ENCODE data around the gene CD6. TPM values are rescaled to one million over a fixed set of nuclear protein-coding genes. Genes with fewer than 3 reads are reported as not detected.

CD6 gene
- total RNA-seq, 2 donors from 2014 or later, result 0.51 to 1.2 TPM

GRCh38 chr11:60952742-60953170 lies 18.7 kb upstream of the CD6 start:
- WGBS, result 61% methylated on average over 3 of the region's 3 CpGs
- intact Hi-C loops (cut with DNase I), result no loop called here

GRCh38 chr11:60953781-60954180 lies 17.7 kb upstream of the CD6 start:
- H3K27me3 ChIP-seq (replicated peaks; ENCODE audit: insufficient read depth), result no peaks in the 10 kb centered on the region
- no peak for DNase-seq (ENCODE audit: low spot score)
- H3K36me3 ChIP-seq, result no peaks in the 10 kb centered on the region
- no peak overlapping the region for H3K4me3 ChIP-seq
- WGBS, result 85% methylated on average over 6 of the region's 6 CpGs
- no peak overlapping the region for H3K27ac ChIP-seq
- H3K9me3 ChIP-seq, result no peaks in the 10 kb centered on the region
- TF ChIP-seq CTCF (IDR thresholded peaks at IDR 0.05) (no peak), POLR2A (IDR thresholded peaks at IDR 0.05) (no peak), POLR2AphosphoS5 (IDR thresholded peaks at IDR 0.05) (no peak)
- intact Hi-C loops (cut with DNase I), result no loop called here
- no peaks in the 10 kb centered on the region for H3K4me1 ChIP-seq (replicated peaks)

More at GRCh38 chr11:60952742-60953170, 18.7 kb upstream of the CD6 start:
- peak overlapping the region; percentile 25 for H3K4me3 ChIP-seq
- TF ChIP-seq CTCF (IDR thresholded peaks at IDR 0.05) (no peak), POLR2AphosphoS5 (IDR thresholded peaks at IDR 0.05) (no peak), POLR2A (IDR thresholded peaks at IDR 0.05) (no peak)
- no peaks in the 10 kb centered on the region for H3K36me3 ChIP-seq
- H3K27me3 ChIP-seq (replicated peaks; ENCODE audit: insufficient read depth), result no peaks in the 10 kb centered on the region
- H3K4me1 ChIP-seq (replicated peaks), result no peaks in the 10 kb centered on the region
- no peaks in the 10 kb centered on the region for H3K9me3 ChIP-seq
- H3K27ac ChIP-seq, result peak overlapping the region; percentile 52 to 63
- no peak for DNase-seq (ENCODE audit: low spot score)

- no peak for DNase-seq (ENCODE audit: low spot score)
- no peak overlapping the region for H3K27ac ChIP-seq
- 89% methylated on average over 5 of the region's 5 CpGs for WGBS
- H3K27me3 ChIP-seq (replicated peaks; ENCODE audit: insufficient read depth), result no peaks in the 10 kb centered on the region
- H3K9me3 ChIP-seq, result no peaks in the 10 kb centered on the region
- TF ChIP-seq POLR2AphosphoS5 (IDR thresholded peaks at IDR 0.05), result no peak
- no peak for TF ChIP-seq CTCF (IDR thresholded peaks at IDR 0.05)
- no peak for TF ChIP-seq POLR2A (IDR thresholded peaks at IDR 0.05)
- H3K4me1 ChIP-seq (replicated peaks), result no peaks in the 10 kb centered on the region
- no peak overlapping the region for H3K4me3 ChIP-seq
- H3K36me3 ChIP-seq, result no peaks in the 10 kb centered on the region
- intact Hi-C loops (cut with DNase I), result no loop called here
These were observed 17.1 kb upstream of the CD6 start for GRCh38 chr11:60954421-60954820.

GRCh38 chr11:60955571-60955970 lies 15.9 kb upstream of the CD6 start:
- no peak for TF ChIP-seq POLR2AphosphoS5 (IDR thresholded peaks at IDR 0.05)
- no peak for TF ChIP-seq POLR2A (IDR thresholded peaks at IDR 0.05)
- TF ChIP-seq CTCF (IDR thresholded peaks at IDR 0.05), result no peak
- Histone ChIP-seq H3K36me3 (no peaks in the 10 kb centered on the region), H3K4me1 (replicated peaks) (no peaks in the 10 kb centered on the region), H3K27ac (no peak overlapping the region), H3K9me3 (no peaks in the 10 kb centered on the region), H3K27me3 (replicated peaks; ENCODE audit: insufficient read depth) (no peaks in the 10 kb centered on the region), H3K4me3 (no peak overlapping the region)
- WGBS, result 34% methylated on average over 5 of the region's 5 CpGs
- no peak for DNase-seq (ENCODE audit: low spot score)
- intact Hi-C loops (cut with DNase I), result no loop called here

GRCh38 chr11:60957188-60957587 lies 14.3 kb upstream of the CD6 start:
- H3K27ac ChIP-seq, result no peak overlapping the region
- no peak for TF ChIP-seq CTCF (IDR thresholded peaks at IDR 0.05)
- TF ChIP-seq POLR2AphosphoS5 (IDR thresholded peaks at IDR 0.05), result no peak
- H3K4me3 ChIP-seq, result no peak overlapping the region
- no peaks in the 10 kb centered on the region for H3K9me3 ChIP-seq
- H3K4me1 ChIP-seq (replicated peaks), result no peaks in the 10 kb centered on the region
- DNase-seq (ENCODE audit: low spot score), result no peak
- intact Hi-C loops (cut with DNase I), result no loop called here
- no peaks in the 10 kb centered on the region for H3K27me3 ChIP-seq (replicated peaks; ENCODE audit: insufficient read depth)
- WGBS, result 90% methylated on average over 4 of the region's 4 CpGs
- H3K36me3 ChIP-seq, result no peaks in the 10 kb centered on the region

All from prostate gland (tissue), 2 donors.